Activated naive CD8-positive, alpha-beta T cell treated with anti-CD3 and anti-CD28 coated beads, Interleukin-2, amount 50 U/mL, for 24 hours (primary cell): ENCODE data around the gene TENM4.

ENCODE experiments used
- ATAC-seq: fragments of 150-1000 bp; cut with Tn5 transposase; one replicate; pipeline ENCODE4 v1.10.0; 2021
- DNase-seq: peaks from one replicate; pipeline ENCODE4 v3.0.0; 2021
- H3K27ac Mint-ChIP-seq: one replicate; pipeline ENCODE4 v1.8.0; 2021; ENCODE audit warnings: mild to moderate bottlenecking, mixed read lengths
- H3K27me3 Mint-ChIP-seq: one replicate; pipeline ENCODE4 v1.8.0; 2021; ENCODE audit warnings: mixed read lengths
- H3K36me3 Mint-ChIP-seq: one replicate; pipeline ENCODE4 v1.8.0; 2021; ENCODE audit warnings: low read depth, mixed read lengths
- H3K4me1 Mint-ChIP-seq: one replicate; pipeline ENCODE4 v1.8.0; 2021; ENCODE audit warnings: mixed read lengths
- H3K4me3 Mint-ChIP-seq: one replicate; pipeline ENCODE4 v1.8.0; 2021; ENCODE audit warnings: mild to moderate bottlenecking, moderate library complexity, mixed read lengths
- H3K9me3 Mint-ChIP-seq: one replicate; pipeline ENCODE4 v1.8.0; 2021; ENCODE audit warnings: mixed read lengths

Gene TENM4

DNA sequence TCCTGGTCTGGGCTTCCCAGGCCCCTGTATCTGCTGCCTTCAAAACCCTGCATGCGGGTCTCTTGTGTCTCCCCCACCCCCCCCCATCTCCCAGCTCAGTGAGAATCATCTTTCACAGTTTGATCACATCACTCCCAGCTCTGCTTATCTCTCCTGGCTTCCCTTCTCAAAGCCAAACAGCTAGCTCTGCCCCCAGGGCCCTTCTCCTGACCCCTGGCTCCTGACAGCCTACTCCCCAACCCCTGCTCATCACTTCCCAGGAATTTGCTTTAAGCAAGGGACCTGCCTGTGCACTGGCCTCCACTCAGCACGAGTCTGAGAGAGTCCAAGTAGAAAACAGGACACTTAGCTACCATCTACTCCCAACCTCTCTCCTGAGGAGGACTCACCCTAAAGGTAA, 342.7 kb downstream of the TENM4 start:
- no peaks in the 10 kb centered on the region for H3K36me3 Mint-ChIP-seq
- no peaks in the 10 kb centered on the region for H3K4me1 Mint-ChIP-seq
- H3K27ac Mint-ChIP-seq: no peak overlapping the region
- DNase-seq: no peak
- no peak overlapping the region for H3K4me3 Mint-ChIP-seq
- no peaks in the 10 kb centered on the region for H3K9me3 Mint-ChIP-seq
- ATAC-seq: no peak
- H3K27me3 Mint-ChIP-seq: peaks cover 6% of the 10 kb centered on the region

- Mint-ChIP-seq H3K36me3 (no peaks in the 10 kb centered on the region), H3K27me3 (peaks cover 6% of the 10 kb centered on the region), H3K4me3 (no peak overlapping the region), H3K4me1 (no peaks in the 10 kb centered on the region), H3K9me3 (no peaks in the 10 kb centered on the region), H3K27ac (no peak overlapping the region)
- ATAC-seq (no peak), DNase-seq (no peak)
Measured at GRCh38 chr11:79097246-79097875, 343.5 kb downstream of the TENM4 start.

- Mint-ChIP-seq H3K27ac (no peak overlapping the region), H3K4me1 (no peaks in the 10 kb centered on the region), H3K36me3 (no peaks in the 10 kb centered on the region), H3K4me3 (no peak overlapping the region), H3K27me3 (peaks cover 6% of the 10 kb centered on the region), H3K9me3 (no peaks in the 10 kb centered on the region)
- no peak for DNase-seq
- no peak for ATAC-seq
Measured at GRCh38 chr11:79095424-79095823, 345.4 kb downstream of the TENM4 start.

DNA sequence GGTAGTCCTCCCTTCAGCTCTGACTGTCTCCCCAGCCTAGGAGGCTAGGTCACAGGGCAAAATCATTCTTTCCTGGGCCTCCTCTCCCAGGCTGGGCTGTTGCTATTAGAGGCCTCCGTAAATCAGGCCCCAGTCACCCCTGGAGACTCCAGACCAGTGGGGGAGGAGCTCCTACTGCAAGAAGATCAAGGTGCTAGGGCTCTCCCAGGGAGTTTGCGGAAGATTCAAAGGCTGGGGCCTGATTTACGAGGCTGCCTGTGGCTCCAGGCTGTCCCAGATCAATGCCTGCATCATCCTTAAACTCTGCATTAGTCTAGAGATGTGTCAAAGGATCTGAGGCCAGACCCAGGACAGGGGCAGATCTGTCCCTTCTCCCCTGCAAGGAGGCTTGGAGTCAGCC, 346.2 kb downstream of the TENM4 start:
- no peaks in the 10 kb centered on the region for H3K4me1 Mint-ChIP-seq

DNA sequence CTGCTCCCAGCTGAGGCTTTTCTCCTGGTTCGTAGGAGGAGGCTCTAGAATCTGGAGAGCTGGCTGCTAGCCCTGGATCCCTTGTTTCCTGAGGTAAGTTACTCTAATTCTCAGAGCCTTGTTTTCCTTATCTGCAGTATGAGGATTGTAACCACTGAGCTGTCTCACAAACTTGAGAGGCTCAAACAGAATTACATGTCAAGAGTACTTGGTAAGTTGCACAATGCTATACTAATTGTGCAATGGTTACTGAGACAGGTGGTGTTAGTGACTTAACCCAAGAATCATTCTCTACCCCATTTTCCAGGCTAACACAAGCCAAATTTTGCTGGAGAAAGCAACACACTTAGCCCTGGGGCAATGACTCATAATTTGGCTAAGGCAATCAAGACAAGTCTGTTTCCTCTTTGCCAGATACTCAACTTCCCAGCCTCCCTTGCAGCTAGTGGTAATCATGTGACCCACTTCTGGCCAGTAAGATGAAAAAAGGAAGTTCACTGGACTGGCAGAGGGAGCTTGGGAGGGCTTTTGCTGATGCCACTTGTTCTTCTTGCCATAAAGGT, 348.0 kb downstream of the TENM4 start:
- H3K9me3 Mint-ChIP-seq: no peaks in the 10 kb centered on the region
- no peaks in the 10 kb centered on the region for H3K4me1 Mint-ChIP-seq
- no peak overlapping the region for H3K4me3 Mint-ChIP-seq
- H3K36me3 Mint-ChIP-seq: no peaks in the 10 kb centered on the region
- no peak overlapping the region for H3K27ac Mint-ChIP-seq
- ATAC-seq (no peak), DNase-seq (no peak)
- H3K27me3 Mint-ChIP-seq: no peaks in the 10 kb centered on the region

More for the DNA sequence above, 346.2 kb downstream of the TENM4 start:
- Mint-ChIP-seq H3K36me3 (no peaks in the 10 kb centered on the region), H3K27ac (no peak overlapping the region), H3K4me3 (no peak overlapping the region), H3K9me3 (no peaks in the 10 kb centered on the region), H3K27me3 (peaks cover 4% of the 10 kb centered on the region)
- no peak for DNase-seq
- no peak for ATAC-seq

GRCh38 chr11:79090191-79090705, 350.6 kb downstream of the TENM4 start:
- no peaks in the 10 kb centered on the region for H3K4me1 Mint-ChIP-seq
- no peaks in the 10 kb centered on the region for H3K36me3 Mint-ChIP-seq
- no peak for ATAC-seq
- H3K27me3 Mint-ChIP-seq: no peaks in the 10 kb centered on the region
- no peaks in the 10 kb centered on the region for H3K9me3 Mint-ChIP-seq
- no peak overlapping the region for H3K27ac Mint-ChIP-seq
- H3K4me3 Mint-ChIP-seq: no peak overlapping the region
- DNase-seq: no peak

GRCh38 chr11:79089601-79090000, 351.2 kb downstream of the TENM4 start:
- no peak overlapping the region for H3K27ac Mint-ChIP-seq
- no peak for DNase-seq
- no peak overlapping the region for H3K4me3 Mint-ChIP-seq
- H3K4me1 Mint-ChIP-seq: no peaks in the 10 kb centered on the region
- ATAC-seq: no peak
- no peaks in the 10 kb centered on the region for H3K9me3 Mint-ChIP-seq
- H3K27me3 Mint-ChIP-seq: no peaks in the 10 kb centered on the region
- H3K36me3 Mint-ChIP-seq: no peaks in the 10 kb centered on the region

GRCh38 chr11:79088967-79089366, 351.9 kb downstream of the TENM4 start:
- Mint-ChIP-seq H3K4me1 (no peaks in the 10 kb centered on the region), H3K36me3 (no peaks in the 10 kb centered on the region)

DNA sequence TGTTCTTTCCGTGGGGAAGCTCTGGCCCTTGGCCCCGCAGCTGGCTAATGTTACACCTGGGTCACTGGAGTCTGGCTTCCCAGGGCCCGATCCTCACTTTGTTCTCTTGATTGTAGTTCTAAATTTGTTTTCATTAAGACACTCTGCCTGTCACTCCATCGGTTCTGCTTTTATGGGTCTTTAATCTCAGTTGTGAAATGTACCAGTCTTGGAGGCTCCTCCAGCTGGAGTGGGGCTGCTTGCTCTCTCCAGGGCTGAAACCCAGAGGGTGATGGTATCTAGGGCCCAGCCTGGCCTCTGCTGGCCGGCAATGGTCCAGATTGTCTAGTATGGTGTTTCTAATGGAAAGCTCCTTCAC, 352.9 kb downstream of the TENM4 start:
- no peaks in the 10 kb centered on the region for H3K27me3 Mint-ChIP-seq
- no peak for DNase-seq

More at GRCh38 chr11:79088967-79089366, 351.9 kb downstream of the TENM4 start:
- no peak for ATAC-seq
- DNase-seq: no peak
- no peak overlapping the region for H3K4me3 Mint-ChIP-seq
- no peaks in the 10 kb centered on the region for H3K27me3 Mint-ChIP-seq
- no peaks in the 10 kb centered on the region for H3K9me3 Mint-ChIP-seq
- H3K27ac Mint-ChIP-seq: no peak overlapping the region

DNA sequence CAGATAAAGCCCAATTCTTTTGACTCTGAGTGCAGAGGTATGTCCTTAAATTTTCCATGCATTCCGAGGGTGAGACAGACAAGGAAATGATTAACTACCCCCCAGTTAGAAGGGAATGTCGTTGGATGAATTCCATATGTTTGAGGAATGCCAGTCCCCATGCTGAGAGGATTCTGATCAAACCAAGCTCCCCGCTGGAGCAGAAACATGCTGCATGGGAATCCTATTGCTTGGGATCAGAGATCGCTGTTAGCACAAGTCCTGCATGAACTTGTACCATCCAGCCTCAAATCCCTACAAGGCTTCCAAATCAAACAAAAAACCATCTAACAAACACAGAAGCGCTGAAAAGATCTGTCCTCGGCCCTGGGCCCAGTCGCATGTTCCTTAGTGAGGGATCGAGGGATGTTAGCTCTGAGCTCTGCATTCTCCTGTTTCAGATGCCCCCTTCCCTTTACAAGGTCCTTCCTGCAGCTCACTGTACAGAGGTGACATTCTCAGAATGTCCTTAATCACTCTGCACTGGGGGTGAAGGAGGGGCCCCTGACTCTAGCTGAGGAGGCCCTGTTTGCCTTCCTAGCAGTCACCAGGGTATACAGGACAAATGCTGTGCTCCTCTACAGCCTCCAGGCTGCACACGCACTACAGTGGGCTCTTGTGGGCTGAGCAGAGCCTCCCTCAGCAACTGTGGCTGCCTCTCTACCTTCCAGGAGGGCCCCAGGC, 353.4 kb downstream of the TENM4 start:
- DNase-seq (no peak), ATAC-seq (no peak)
- H3K27ac Mint-ChIP-seq: no peak overlapping the region
- no peaks in the 10 kb centered on the region for H3K9me3 Mint-ChIP-seq
- H3K27me3 Mint-ChIP-seq: no peaks in the 10 kb centered on the region
- H3K4me3 Mint-ChIP-seq: no peak overlapping the region
- no peaks in the 10 kb centered on the region for H3K4me1 Mint-ChIP-seq
- H3K36me3 Mint-ChIP-seq: no peaks in the 10 kb centered on the region

More for the DNA sequence above, 352.9 kb downstream of the TENM4 start:
- no peaks in the 10 kb centered on the region for H3K36me3 Mint-ChIP-seq
- no peak overlapping the region for H3K27ac Mint-ChIP-seq
- ATAC-seq: no peak
- no peaks in the 10 kb centered on the region for H3K4me1 Mint-ChIP-seq
- H3K4me3 Mint-ChIP-seq: no peak overlapping the region
- H3K9me3 Mint-ChIP-seq: no peaks in the 10 kb centered on the region

DNA sequence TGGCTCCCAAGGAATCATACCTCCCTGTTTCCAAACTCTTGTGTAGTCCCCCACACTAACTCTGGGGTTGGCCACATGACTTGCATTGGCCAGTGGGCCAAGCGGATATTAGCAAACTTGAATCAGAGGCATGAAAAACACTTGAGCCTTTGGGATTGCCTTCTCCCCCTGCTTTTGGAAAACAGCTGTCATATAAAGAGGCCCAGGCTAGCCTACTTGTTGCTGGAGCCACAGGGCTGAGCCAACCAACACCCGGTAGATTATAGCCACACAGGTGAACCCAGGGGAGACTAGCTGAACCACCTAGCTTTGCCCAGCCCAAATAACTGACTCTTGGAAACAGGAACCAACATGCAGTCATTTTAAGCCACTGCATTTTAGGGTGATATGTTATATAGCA, 354.8 kb downstream of the TENM4 start:
- H3K27me3 Mint-ChIP-seq: no peaks in the 10 kb centered on the region
- H3K36me3 Mint-ChIP-seq: no peaks in the 10 kb centered on the region
- no peak for DNase-seq
- no peak for ATAC-seq
- no peak overlapping the region for H3K4me3 Mint-ChIP-seq
- no peak overlapping the region for H3K27ac Mint-ChIP-seq
- H3K4me1 Mint-ChIP-seq: no peaks in the 10 kb centered on the region
- H3K9me3 Mint-ChIP-seq: no peaks in the 10 kb centered on the region

GRCh38 chr11:79084382-79084781, 356.4 kb downstream of the TENM4 start:
- H3K4me1 Mint-ChIP-seq: no peaks in the 10 kb centered on the region
- H3K9me3 Mint-ChIP-seq: no peaks in the 10 kb centered on the region
- no peak for DNase-seq
- ATAC-seq: no peak
- no peak overlapping the region for H3K27ac Mint-ChIP-seq
- no peaks in the 10 kb centered on the region for H3K36me3 Mint-ChIP-seq
- H3K4me3 Mint-ChIP-seq: no peak overlapping the region
- no peaks in the 10 kb centered on the region for H3K27me3 Mint-ChIP-seq

- DNase-seq: no peak
- no peaks in the 10 kb centered on the region for H3K4me1 Mint-ChIP-seq
- no peak overlapping the region for H3K27ac Mint-ChIP-seq
- no peaks in the 10 kb centered on the region for H3K27me3 Mint-ChIP-seq
- H3K36me3 Mint-ChIP-seq: no peaks in the 10 kb centered on the region
- ATAC-seq: no peak
- no peak overlapping the region for H3K4me3 Mint-ChIP-seq
- no peaks in the 10 kb centered on the region for H3K9me3 Mint-ChIP-seq
Measured at GRCh38 chr11:79083352-79083751, 357.5 kb downstream of the TENM4 start.

- Mint-ChIP-seq H3K4me1 (no peaks in the 10 kb centered on the region), H3K27me3 (no peaks in the 10 kb centered on the region), H3K27ac (no peak overlapping the region), H3K9me3 (no peaks in the 10 kb centered on the region), H3K4me3 (no peak overlapping the region), H3K36me3 (no peaks in the 10 kb centered on the region)
- DNase-seq: no peak
- no peak for ATAC-seq
Measured at GRCh38 chr11:79082907-79083306, 357.9 kb downstream of the TENM4 start.

DNA sequence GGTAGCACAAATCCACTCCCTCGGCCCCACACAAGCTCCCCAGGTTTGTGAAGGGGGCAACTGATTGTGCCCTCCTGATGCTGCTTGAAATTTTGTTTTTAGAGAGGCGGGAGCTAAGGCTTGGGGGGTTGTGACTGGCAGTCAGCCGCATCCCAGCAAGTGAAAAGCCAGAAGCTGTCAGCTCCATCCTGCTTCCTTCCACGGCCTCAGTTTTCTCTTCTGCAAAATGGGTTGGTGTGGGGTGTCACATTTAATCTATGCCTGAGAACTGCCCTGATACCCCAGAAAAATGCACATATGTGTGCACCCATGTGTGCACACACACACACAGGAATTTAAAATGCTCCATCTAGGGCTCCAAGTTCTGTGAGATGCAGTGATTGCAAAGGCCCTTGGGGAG, 358.6 kb downstream of the TENM4 start:
- DNase-seq (no peak), ATAC-seq (no peak)
- Mint-ChIP-seq H3K4me1 (no peaks in the 10 kb centered on the region), H3K36me3 (no peaks in the 10 kb centered on the region), H3K9me3 (no peaks in the 10 kb centered on the region), H3K4me3 (no peak overlapping the region), H3K27me3 (no peaks in the 10 kb centered on the region), H3K27ac (no peak overlapping the region)
